NT2/D1 (cell line): Measurements from ENCODE around the gene PAK6.

Experiments
- DNase-seq: peaks from one replicate; pipeline ENCODE4 v3.0.0-alpha.2; 2011; ENCODE audit warnings: low read depth, low spot score
- H3K27me3 ChIP-seq: 2 replicates; pipeline ENCODE4 v1.6.0; 2011; ENCODE audit warnings: mild to moderate bottlenecking; ENCODE audit not compliant: insufficient read length, insufficient read depth
- H3K36me3 ChIP-seq: 2 replicates; pipeline ENCODE4 v1.6.1; 2011; ENCODE audit warnings: mild to moderate bottlenecking, low read length, mixed read lengths; ENCODE audit not compliant: insufficient read depth, insufficient read length
- H3K4me1 ChIP-seq: 2 replicates; pipeline ENCODE4 v1.5.1; 2011; ENCODE audit not compliant: insufficient read depth, insufficient read length
- H3K4me3 ChIP-seq: 2 replicates; pipeline ENCODE4 v1.5.1; 2011; ENCODE audit warnings: low read depth; ENCODE audit not compliant: insufficient read length
- H3K9ac ChIP-seq: 2 replicates; pipeline ENCODE4 v1.6.0; 2011; ENCODE audit warnings: low read depth; ENCODE audit not compliant: insufficient read length
- H3K9me3 ChIP-seq: 2 replicates; pipeline ENCODE4 v1.5.1; 2011; ENCODE audit warnings: mild to moderate bottlenecking, low read length; ENCODE audit not compliant: insufficient read depth
- SUZ12 ChIP-seq: IDR thresholded peaks from 2 replicates; pipeline ENCODE4 v1.6.1; 2011; ENCODE audit not compliant: insufficient read length, insufficient read depth; ENCODE audit errors: extremely low read depth
- YY1 ChIP-seq: IDR thresholded peaks from 2 replicates; pipeline ENCODE4 v1.6.1; 2011; ENCODE audit not compliant: insufficient read length, insufficient read depth
- ZNF274 ChIP-seq: IDR thresholded peaks from 2 replicates; pipeline ENCODE4 v1.6.1; 2011; ENCODE audit warnings: mild to moderate bottlenecking, low read depth, low read length

The PAK6 gene

DNA sequence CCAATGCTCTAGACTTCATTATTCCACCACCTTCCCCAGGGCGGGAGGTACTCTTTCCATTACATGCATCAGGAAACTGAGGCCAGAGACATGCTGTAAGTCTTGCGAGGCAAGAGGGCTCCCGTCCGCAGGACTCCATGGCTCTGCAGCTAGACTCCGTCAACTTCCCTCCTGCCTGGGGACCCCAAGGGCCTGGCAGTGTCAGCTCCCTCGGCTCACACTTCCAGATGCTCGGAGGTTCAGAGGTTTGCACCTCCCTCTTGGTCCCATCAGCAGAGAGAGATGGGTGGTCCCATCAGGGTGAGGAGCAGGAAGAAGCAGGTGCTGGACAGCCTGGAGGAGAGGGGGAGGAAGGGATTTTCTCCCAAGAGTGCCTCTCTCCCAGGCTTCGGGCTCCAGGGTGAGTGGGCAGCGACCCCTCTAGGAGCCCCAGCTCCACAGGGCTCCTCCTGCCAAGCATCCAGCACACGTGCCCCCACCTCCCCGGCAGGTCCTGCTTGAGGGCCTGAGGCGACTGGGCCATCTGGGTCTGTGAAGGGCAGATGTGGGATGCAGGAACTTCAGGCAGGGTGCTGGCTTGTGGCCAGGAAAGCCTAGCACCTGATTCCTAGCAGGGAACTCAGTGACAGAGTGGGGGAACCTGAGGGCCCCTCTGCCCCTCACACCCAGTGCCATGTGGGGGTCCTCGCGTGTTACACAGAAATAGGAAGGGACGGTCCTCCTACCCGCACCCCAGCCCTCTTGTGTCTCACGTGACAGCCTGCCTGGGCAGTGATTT, 9.3 kb downstream of the PAK6 start:
- Histone ChIP-seq H3K4me1 (peaks cover 2% of the 10 kb centered on the region), H3K4me3 (no peak overlapping the region), H3K36me3 (no peaks in the 10 kb centered on the region), H3K9me3 (no peaks in the 10 kb centered on the region), H3K9ac (no peak overlapping the region), H3K27me3 (peaks cover 36% of the 10 kb centered on the region)
- no peak for TF ChIP-seq YY1
- TF ChIP-seq SUZ12: no peak
- DNase-seq: no peak

DNA sequence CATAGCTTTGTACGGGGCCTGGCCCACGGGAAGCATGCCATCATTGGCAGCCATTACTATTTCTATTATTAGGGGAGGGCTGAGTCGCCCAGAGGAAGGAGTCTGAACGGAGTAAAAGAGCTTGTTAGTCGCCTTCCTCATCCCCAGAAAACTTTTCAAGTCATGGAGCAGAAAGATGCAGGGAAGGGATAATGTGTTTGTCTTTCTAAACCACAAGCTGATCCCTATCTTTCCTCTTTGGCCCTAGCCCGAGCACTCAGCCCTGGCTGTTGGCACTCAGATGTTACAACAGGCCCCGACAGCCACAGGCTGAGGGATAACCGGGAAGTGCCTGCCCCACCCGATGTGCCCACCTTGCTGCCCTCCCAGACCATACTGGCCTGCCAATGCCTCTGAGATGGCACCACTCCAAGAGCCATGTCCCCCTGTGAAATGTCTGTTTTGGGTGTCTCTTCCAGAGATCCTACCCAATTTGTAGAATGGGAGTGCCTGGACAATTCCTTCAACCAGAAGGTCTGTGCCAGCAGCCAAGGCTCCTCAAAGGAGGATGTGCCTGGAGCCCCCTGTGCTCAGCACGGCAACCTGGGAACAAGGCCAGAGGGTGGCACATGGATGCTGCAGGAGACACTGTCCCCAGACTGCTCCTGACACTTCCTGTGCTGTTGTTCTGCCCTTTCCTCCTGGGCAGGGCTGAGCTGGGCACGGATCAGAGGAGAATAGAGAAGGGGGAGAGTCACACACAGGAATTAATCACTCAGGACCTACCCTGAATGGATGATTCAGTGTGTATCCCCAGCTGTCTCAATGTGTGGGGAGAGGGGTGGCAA, 10.8 kb downstream of the PAK6 start:
- Histone ChIP-seq H3K4me3 (no peak overlapping the region), H3K9me3 (no peaks in the 10 kb centered on the region), H3K4me1 (peaks cover 6% of the 10 kb centered on the region), H3K36me3 (no peaks in the 10 kb centered on the region), H3K27me3 (peaks cover 51% of the 10 kb centered on the region), H3K9ac (no peak overlapping the region)
- no peak for DNase-seq
- TF ChIP-seq SUZ12 (no peak), YY1 (no peak), ZNF274 (no peak)

DNA sequence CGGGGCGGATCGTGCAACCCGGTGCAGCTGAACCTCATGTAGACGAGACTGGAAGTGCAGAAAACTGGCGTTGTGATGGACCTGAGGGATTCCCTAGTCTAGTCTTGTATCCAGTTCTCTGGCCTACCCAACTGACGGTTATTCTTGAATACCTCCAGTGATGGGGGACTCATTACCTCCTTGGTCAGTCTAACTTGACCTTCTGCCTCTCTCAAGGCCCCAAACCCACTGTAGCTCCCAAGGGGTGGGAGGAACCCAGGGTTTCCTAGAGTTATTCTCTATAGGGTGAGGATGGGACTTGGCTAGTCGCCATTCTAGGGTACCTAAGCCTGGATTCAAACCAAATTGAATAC, 11.4 kb downstream of the PAK6 start:
- Histone ChIP-seq H3K4me3 (no peak overlapping the region), H3K9me3 (no peaks in the 10 kb centered on the region), H3K9ac (no peak overlapping the region), H3K4me1 (peaks cover 6% of the 10 kb centered on the region), H3K36me3 (no peaks in the 10 kb centered on the region), H3K27me3 (peaks cover 57% of the 10 kb centered on the region)
- no peak for DNase-seq
- TF ChIP-seq ZNF274: no peak
- no peak for TF ChIP-seq YY1
- TF ChIP-seq SUZ12: no peak

DNA sequence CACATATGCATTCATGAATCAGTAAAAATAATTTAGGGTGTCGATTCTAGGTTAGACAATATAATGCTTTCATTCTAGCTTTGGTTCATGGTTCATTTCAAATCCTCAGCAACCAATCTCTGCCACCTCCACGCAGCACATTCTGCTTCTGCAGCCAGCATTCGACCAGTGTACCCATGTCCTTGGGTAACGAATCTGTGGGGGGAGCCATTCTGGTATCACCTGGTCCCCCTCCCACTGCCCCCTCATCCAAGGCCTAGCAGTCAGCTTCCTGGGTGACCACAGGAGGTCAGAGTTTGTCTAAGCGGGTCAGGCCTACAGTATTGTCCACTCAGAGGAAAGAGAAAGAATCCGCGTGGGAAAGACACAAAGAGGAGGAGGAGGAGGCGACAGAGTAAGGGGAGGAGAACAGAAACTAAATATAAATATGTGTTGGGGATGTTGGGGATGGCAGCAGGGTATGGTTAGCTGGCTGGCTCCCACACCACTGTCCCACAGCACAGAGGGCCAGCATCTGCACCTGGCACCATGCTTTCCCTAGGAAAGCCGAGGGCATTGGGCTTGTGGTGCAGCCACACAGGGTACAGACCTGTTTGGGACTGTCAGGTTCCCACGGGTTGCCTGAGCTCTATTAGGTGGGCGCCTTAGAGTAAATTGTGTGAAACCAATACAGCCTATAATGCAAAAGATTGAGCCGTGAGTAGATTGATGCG, 12.1 kb downstream of the PAK6 start:
- no peak for DNase-seq
- Histone ChIP-seq H3K9me3 (no peaks in the 10 kb centered on the region), H3K4me3 (no peak overlapping the region), H3K27me3 (peaks cover 59% of the 10 kb centered on the region), H3K4me1 (peaks cover 6% of the 10 kb centered on the region), H3K36me3 (no peaks in the 10 kb centered on the region), H3K9ac (no peak overlapping the region)
- TF ChIP-seq ZNF274: no peak

DNA sequence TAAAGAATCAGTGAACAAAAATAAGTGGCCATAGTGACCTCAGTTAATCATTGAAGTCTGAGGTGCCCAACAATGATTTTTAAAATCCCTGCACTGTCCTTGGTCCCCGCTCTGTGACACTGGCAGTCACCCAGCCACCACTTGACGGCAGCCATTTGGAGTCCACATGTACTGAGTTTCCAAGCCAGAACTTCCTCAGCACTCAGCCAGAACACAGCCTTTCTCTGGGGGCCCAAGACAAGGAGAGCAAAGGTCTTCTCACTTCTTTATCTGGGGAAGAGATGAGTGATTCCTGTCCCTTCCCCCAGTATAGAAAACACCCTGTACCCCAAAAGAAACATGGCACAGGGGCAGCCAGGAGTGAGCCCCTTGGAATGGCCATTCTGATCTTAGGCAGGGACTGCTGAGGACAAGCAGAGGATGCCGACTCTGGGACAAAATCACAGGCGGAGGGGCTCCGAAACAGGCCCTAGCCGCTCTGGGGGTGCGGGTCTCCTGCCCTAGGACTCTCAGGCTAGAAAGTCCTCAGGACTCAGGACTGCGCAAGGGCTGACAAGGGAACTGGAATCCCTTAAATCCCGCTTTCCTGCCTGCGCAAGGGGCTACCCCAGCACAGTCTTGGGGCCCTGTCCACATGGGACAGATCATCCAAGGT, 12.8 kb downstream of the PAK6 start:
- H3K9me3 ChIP-seq: no peaks in the 10 kb centered on the region
- H3K9ac ChIP-seq: no peak overlapping the region

DNA sequence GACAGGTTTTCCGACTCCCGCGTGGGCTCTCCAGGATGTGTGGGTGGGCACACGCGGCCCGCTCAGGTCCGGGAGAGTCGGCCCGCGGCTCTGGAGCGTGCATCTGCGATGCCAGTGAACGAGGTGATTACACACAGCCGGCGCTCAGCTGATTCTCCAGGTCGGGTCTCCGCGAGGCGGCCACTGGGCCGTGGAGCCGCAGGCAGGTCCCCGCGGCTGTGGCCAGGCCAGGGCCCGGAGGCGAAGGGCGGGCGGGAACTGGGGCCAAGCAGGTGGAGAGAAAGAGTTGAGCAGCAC, 13.2 kb downstream of the PAK6 start:
- H3K36me3 ChIP-seq: no peaks in the 10 kb centered on the region
- H3K27me3 ChIP-seq: peaks cover 56% of the 10 kb centered on the region
- TF ChIP-seq SUZ12 (no peak), ZNF274 (no peak), YY1 (no peak)
- H3K4me3 ChIP-seq: peak overlapping the region; percentile 49
- H3K9ac ChIP-seq: peak overlapping the region; percentile 66
- DNase-seq: no peak
- H3K4me1 ChIP-seq: peaks cover 8% of the 10 kb centered on the region
- H3K9me3 ChIP-seq: no peaks in the 10 kb centered on the region

More for the DNA sequence above, 12.8 kb downstream of the PAK6 start:
- DNase-seq: no peak
- Histone ChIP-seq H3K36me3 (no peaks in the 10 kb centered on the region), H3K4me1 (peaks cover 6% of the 10 kb centered on the region), H3K27me3 (peaks cover 59% of the 10 kb centered on the region), H3K4me3 (no peak overlapping the region)
- no peak for TF ChIP-seq SUZ12
- TF ChIP-seq ZNF274: no peak
- TF ChIP-seq YY1: no peak
